Stimulated activated CD4-positive, alpha-beta T cell treated with anti-CD3 and anti-CD28 coated beads, TNF-alpha, amount 100 ng/mL, for 48 hours (primary cell): Measurements from ENCODE around the gene BDP1.
A peak's percentile ranks its signal among the peaks of the same experiment; 100 is the strongest.
"Not testable (repeated sequence)": the region's sequence is repeated elsewhere in the genome, so short reads cannot be mapped to it uniquely, and the experiment has no call there.

Source experiments
- DNase-seq, 3 donors: peaks; one replicate each; pipeline ENCODE4 v3.0.0-alpha.2; 2020; ENCODE audit warnings: low read depth in 3 of 3

BDP1 gene, protein sequence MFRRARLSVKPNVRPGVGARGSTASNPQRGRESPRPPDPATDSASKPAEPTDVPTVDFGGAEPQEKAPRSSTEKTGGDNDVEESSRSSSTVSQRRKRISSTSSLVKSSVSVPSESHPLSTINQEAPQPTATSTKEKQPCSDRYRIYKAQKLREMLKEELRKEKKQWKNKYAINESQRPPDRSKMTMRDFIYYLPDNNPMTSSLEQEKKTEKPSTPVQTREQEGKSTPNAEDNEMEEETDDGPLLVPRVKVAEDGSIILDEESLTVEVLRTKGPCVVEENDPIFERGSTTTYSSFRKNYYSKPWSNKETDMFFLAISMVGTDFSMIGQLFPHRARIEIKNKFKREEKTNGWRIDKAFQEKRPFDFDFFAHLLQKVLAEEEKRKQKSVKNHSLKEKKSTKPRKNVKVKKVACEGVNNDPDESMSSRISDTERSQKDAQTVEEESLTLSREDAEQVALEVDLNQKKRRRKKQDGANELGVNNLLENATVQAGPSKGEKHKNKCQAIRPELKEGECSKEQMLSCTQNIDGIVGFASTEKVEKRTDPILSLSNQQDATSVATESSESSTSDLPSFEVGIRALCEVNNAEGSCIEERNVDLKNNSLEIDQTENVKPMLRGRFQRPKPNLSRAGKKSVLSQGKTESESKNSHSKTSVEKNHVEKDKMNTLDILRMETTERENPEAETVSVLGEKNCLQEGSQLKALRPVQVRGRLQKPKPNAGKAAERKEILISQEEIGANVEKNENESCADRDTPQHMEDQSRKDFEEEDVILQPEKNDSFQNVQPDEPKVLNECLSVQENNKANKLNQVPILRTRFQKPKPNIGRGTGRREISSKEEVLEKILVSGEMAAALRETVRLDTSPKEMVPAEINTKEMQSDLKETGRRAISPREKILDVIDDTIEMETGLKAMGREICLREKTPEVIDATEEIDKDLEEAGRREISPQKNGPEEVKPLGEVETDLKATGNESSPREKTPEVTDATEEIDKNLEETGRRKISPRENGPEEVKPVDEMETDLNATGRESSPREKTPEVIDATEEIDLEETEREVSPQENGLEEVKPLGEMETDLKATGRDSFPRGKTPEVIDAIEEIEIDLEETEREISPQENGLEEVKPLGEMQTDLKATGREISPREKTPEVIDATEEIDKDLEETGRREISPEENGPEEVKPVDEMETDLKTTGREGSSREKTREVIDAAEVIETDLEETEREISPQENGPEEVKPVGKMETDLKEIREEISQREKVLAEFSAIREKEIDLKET (N-terminal part only)

DNA sequence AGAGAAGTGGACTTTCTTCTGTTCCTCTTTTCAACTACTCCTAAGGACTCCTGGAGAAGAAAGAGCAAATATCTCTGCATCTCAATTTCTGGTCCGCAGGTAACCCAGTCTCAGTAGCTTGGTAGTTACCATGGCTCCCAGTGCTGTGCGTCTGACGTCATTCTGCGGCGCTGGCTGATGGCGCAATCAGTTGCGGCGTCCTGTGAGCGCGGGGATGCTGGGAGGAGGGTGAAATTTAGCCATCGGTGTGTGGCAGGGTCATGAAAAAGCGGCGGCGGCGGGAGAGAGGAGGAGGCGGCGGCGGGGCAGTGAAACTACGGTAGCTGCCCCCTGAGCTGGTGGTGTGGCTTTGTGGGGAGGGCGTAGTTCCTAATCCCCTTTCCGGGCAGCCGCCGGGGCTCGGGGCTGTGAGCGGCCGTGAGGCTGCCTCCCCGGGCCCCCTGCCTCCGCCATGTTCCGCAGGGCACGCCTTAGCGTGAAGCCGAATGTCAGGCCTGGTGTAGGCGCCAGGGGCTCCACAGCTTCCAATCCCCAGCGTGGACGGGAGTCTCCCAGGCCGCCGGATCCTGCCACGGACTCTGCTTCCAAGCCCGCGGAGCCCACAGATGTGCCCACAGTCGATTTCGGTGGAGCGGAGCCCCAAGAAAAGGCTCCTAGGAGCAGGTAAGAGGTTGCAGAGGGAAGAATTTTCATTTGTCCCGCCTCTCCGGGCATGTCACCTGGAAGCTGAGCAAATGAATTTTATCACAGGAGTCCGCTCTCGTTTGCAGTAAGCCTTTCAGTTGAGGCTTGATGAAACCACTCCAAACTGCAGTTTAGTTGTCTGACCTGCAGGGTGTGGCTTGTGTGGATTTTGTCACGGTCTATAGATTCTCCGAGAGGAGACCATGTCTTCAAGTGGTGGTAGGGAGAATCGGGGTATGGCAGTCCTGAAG lies at the start of gene BDP1:
TSS of gene BDP1 (plus strand) at position 225 of the 935 bp plus-strand sequence. CDS start at position 452, 227 bp downstream.
- DNase-seq, result peak; percentile 94 to 97 (median 96)

DNA sequence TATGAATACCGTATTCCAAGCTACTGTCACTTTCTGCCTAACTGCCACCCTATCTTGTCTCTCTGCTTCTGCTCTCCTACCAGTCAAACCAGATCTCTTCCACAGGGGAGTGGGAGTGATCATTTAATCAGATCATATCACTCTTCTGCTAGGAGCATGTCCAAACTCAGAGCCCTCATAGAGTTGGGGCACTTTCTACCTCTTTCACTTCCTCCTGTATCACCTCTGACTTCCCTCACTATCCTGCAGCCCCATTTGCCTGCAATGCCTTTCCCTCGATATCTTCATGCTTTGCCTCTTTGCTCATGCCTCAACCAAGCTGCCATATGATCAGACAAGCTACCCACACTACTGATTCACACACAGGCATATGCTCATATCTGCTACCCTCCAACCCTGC lies 45.4 kb upstream of the BDP1 start:
- DNase-seq, result not testable (repeated sequence)

- not testable (repeated sequence) for DNase-seq
These were observed 39.8 kb upstream of the BDP1 start for GRCh38 chr5:71415626-71416025.

DNA sequence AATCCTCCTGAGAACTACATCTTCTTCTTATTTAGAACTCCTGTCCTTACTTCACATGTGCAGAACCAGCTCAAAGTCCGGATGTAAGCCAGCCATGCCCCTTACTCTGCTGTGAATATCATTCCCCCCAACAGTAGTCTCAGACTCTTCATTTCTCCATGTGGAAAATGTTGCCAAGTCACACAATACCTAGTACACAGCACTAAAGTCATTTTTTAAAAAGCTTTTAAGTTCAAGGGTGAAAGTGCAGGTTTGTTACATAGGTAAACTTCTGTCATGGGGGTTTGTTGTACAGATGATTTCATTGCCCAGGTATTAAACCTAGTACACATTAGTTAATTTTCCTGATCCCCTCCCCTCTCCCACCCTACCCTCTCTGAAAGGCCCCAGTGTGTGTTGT lies 37.4 kb upstream of the BDP1 start:
- not testable (repeated sequence) for DNase-seq

GRCh38 chr5:71421278-71421677 lies 34.2 kb upstream of the BDP1 start:
- not testable (repeated sequence) for DNase-seq

DNA sequence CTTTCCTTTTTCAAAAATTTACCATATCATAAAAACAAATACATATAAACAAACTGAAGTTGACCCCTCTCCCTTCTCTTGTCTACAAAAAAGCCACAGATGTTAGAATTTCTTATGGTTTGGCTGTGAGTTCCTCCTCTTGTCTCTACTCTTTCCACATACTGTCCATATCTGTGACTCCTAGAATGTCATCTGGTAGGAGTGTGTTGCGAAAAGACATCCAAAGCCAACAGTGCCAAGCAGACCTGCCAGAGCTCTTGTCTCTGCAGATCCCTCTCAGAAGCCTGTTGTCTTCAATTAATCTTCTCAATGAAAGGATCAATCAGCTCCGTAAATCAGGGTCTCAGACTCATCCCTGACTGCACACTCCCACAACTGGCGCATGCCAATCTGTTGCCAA lies 31.6 kb upstream of the BDP1 start:
- DNase-seq, result not testable (repeated sequence)

- DNase-seq, result not testable (repeated sequence)
These were observed 28.6 kb upstream of the BDP1 start for GRCh38 chr5:71426686-71427474.

DNA sequence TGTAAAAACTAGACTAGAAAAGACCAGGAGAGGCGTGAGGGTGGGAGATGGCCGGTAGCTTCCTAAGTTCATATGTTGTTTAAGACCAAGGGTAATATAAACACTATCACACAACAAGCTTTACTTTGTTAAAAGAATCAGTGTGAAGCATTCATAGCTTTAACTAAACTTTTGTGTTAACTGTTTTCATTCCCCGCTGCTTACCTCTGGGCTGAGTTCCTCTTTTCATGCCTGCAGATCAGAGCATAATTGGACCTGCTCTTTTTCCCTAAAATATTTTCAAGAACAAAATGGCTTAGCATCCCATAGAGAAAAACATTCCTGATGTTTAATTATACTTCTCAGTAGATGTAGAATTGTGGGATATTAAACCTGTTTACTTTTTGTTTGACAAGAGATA lies 23.0 kb upstream of the BDP1 start:
- not testable (repeated sequence) for DNase-seq

DNA sequence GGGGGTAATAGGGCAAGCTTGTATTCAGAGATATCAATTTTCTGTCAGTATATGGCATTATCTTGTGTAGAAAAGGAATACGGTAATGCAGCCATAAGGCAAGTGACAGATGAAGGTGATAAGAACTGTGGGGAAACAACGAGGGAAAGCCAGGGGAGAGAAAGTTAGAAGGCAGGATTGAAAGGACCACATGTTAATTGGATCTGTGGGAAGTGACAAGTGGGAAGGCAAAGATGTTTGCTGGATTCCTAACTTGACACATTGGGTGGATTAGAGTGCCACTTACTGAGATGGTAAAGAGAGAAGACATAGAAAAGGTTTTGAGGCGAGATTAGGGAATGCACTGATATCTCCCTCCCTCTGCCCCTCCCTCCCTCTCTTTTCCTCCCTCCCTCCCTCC lies 20.6 kb upstream of the BDP1 start:
- not testable (repeated sequence) for DNase-seq

DNA sequence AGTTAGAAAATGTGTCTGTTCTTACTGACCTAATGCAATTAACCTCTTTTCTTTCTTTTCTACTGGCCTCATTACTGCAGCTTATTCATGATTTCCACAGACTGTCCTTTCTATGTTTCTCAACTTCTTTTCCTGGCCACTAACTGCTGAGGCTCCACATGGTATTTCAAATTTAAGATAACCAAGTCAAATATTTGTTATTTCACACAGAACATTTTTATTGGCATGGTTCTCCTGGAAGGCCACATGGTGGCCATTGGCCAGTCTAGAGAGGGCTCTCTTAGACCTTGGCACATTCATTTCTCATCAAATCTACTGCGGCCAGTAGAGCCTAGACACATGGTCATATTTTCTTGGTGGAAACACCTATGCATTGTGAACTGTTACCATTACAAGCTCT lies 13.9 kb upstream of the BDP1 start:
- DNase-seq, result not testable (repeated sequence)

- not testable (repeated sequence) for DNase-seq
These were observed 11.6 kb upstream of the BDP1 start for GRCh38 chr5:71443891-71444290.

- not testable (repeated sequence) for DNase-seq
These were observed 10.4 kb upstream of the BDP1 start for GRCh38 chr5:71445015-71445414.

DNA sequence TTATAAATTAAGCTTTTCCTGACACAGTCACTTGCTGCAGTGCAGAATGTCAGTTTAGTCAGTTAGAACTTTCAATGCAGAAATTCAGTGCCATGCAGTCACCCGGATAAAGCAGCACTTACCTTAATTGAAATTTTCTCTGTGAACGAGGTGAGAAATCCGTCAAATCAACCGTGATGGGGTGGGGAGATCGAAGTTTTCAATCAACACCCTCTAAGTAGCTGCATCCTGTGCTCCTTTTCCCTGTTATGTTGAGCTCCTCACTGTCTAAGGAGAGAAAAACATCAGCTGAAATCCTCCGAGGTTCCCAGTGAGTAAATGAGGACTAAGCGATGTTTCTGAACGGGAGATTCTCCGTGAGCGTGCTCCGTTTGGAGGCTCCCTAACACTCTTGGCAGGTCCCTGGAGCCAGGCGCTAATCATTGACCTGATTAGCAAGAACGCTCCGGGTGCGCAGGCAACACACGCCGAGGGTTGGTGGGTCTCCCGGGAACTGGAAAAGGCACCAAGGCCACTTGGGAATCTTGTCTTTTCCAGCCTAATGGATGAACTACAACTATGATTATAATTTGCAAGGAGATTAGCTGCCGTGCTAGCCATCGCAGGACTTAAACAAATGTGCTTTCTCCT lies 9.8 kb upstream of the BDP1 start:
- DNase-seq, result not testable (repeated sequence)

GRCh38 chr5:71446540-71447216 lies 8.8 kb upstream of the BDP1 start:
- DNase-seq, result not testable (repeated sequence)

GRCh38 chr5:71447218-71447808 lies 8.1 kb upstream of the BDP1 start:
- peak; percentile 9 to 24 (median 12) for DNase-seq

- DNase-seq, result no peak
These were observed 2.6 kb upstream of the BDP1 start for GRCh38 chr5:71452876-71453275.

DNA sequence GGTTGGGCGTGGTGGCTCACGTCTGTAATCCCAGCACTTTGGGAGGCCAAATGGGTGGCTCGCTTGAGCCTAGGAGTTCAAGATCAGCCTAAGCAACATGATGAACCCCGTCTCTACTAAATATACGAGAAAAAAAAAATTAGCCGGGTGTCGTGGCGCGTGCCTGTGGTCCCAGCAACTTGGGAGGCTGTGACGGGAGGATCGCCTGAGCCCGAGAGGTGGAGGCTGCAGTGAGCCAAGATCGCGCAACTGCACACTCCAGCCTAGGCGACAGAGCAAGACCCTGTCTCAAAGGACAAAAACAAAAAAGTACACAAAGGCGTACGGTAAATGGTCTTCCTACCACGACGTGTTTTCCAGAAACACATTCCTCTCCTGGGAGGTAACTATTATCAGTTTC lies 538 bp upstream of the BDP1 start:
- DNase-seq, result no peak

- DNase-seq, result no peak
These were observed 902 bp downstream of the BDP1 start for GRCh38 chr5:71456362-71456743.
